HCT116 (cell line): ENCODE results near the gene EIF3L. TPM values are rescaled to one million over a fixed set of nuclear protein-coding genes. Genes with fewer than 3 reads are reported as not detected.

Source experiments
- ATAC-seq: fragments of 200-7000 bp; cut with Tn5 transposase; 2 replicates; pipeline ENCODE4 v1.9.1; 2020; ENCODE audit warnings: mild to moderate bottlenecking, moderate library complexity
- BruUV-seq: library from RNA; stranded (reverse); fragments of 400-500 nt; replicated peaks from 2 replicates; lab custom pipeline; 2021; lab: Mats Ljungman, UMichigan
- CTCF ChIA-PET: fragments of 300-600 bp; sonication (Branson Sonifier 250); formaldehyde crosslinking; loops from one replicate; lab custom pipeline; 2021; ENCODE audit warnings: antibody characterized with exemption; lab: Charles Lee
- POLR2A ChIA-PET: fragments of 300-600, 350-600 bp; sonication (Branson Sonifier 250); formaldehyde crosslinking; loops from one replicate; lab custom pipeline; 2021; ENCODE audit warnings: antibody characterized with exemption; lab: Charles Lee
- RAD21 ChIA-PET, 2 experiments: fragments of 300-600 bp; sonication (Branson Sonifier 250); formaldehyde crosslinking; loops; one replicate each; lab custom pipeline; 2023; ENCODE audit warnings: low total read pairs in 2 of 2; ENCODE audit not compliant: uncharacterized antibody in 2 of 2, unreplicated experiment in 2 of 2, low non-redundant PET in 1 of 2; lab: Charles Lee
- DNase-seq: peaks from one replicate; pipeline ENCODE4 v3.0.0-alpha.2; 2010; ENCODE audit warnings: low read depth, low spot score
- H2AFZ ChIP-seq: fragments of 200-600 bp; shearing (Covaris generic), sonication (generic); 2 replicates; pipeline ENCODE4 v1.6.1; 2017; ENCODE audit warnings: low read depth, mixed run types, mixed read lengths, antibody characterized with exemption, low read length; ENCODE audit not compliant: poor library complexity, severe bottlenecking
- H3K27ac ChIP-seq: 2 replicates; pipeline ENCODE4 v1.5.1; 2012; ENCODE audit warnings: low read depth, low read length
- H3K27me3 ChIP-seq: fragments of 200-600 bp; sonication (generic); 2 replicates; pipeline ENCODE4 v1.6.1; 2016; ENCODE audit warnings: mixed run types, low read length, mixed read lengths; ENCODE audit not compliant: insufficient read depth
- H3K36me3 ChIP-seq, 2 experiments: fragments of 200-500 bp in 1 of 2; fragments of 200-600 bp in 1 of 2; sonication (Bioruptor generic) in 1 of 2; sonication (generic) in 1 of 2; 2 replicates each; pipeline versions ENCODE4 v1.5.1 to v1.6.1; 2014 to 2016; ENCODE audit warnings: low read length in 2 of 2, inconsistent platforms in 1 of 2, mixed read lengths in 1 of 2, mixed run types in 1 of 2; ENCODE audit not compliant: insufficient read depth in 2 of 2, control insufficient read depth in 1 of 2
- H3K4me1 ChIP-seq, 2 experiments: fragments of 200-600 bp in 1 of 2; sonication (generic) in 1 of 2; 2 replicates each; pipeline versions ENCODE4 v1.5.1 to v1.6.1; 2012 to 2017; ENCODE audit warnings: low read length in 2 of 2, inconsistent platforms in 1 of 2, mild to moderate bottlenecking in 1 of 2, mixed read lengths in 1 of 2, mixed run types in 1 of 2, moderate library complexity in 1 of 2; ENCODE audit not compliant: insufficient read depth in 2 of 2, control insufficient read depth in 1 of 2
- H3K4me2 ChIP-seq: fragments of 200-600 bp; sonication (generic); 2 replicates; pipeline ENCODE4 v1.6.1; 2017; ENCODE audit warnings: mixed run types, low read length, mixed read lengths
- H3K4me3 ChIP-seq, 2 experiments: fragments of 200-600 bp in 1 of 2; sonication (generic) in 1 of 2; replicated peaks in 1 of 2; 2 replicates each; pipeline ENCODE4 v1.5.1; 2011 to 2016; ENCODE audit warnings: low read length in 2 of 2, control low read depth in 1 of 2, low read depth in 1 of 2, mild to moderate bottlenecking in 1 of 2, mixed read lengths in 1 of 2, mixed run types in 1 of 2
- H3K79me2 ChIP-seq: fragments of 200-600 bp; sonication (generic); 2 replicates; pipeline ENCODE4 v1.6.1; 2017; ENCODE audit warnings: mild to moderate bottlenecking, mixed run types, low read length, moderate library complexity, mixed read lengths; ENCODE audit not compliant: insufficient read depth
- H3K9ac ChIP-seq: fragments of 200-600 bp; sonication (generic); 2 replicates; pipeline ENCODE4 v1.6.1; 2016; ENCODE audit warnings: low read length, mixed read lengths
- H3K9me2 ChIP-seq: fragments of 200-600 bp; sonication (generic), shearing (Covaris generic); 2 replicates; pipeline ENCODE4 v1.6.1; 2017; ENCODE audit warnings: mixed run types, mild to moderate bottlenecking, moderate library complexity; ENCODE audit not compliant: insufficient read depth
- H3K9me3 ChIP-seq, 2 experiments: fragments of 200-500 bp in 1 of 2; fragments of 200-600 bp in 1 of 2; sonication (Bioruptor generic) in 1 of 2; sonication (generic) in 1 of 2; 2 replicates each; pipeline ENCODE4 v1.6.1; 2014 to 2017; ENCODE audit warnings: low read length in 2 of 2, mixed read lengths in 2 of 2, inconsistent platforms in 1 of 2, low read depth in 1 of 2, mild to moderate bottlenecking in 1 of 2, mixed run types in 1 of 2, moderate library complexity in 1 of 2; ENCODE audit not compliant: control insufficient read depth in 1 of 2, insufficient read depth in 1 of 2
- H4K20me1 ChIP-seq: fragments of 200-600 bp; sonication (generic), shearing (Covaris generic); 2 replicates; pipeline ENCODE4 v1.6.1; 2017; ENCODE audit warnings: mixed run types, mild to moderate bottlenecking, moderate library complexity; ENCODE audit not compliant: insufficient read depth
- CBX3 ChIP-seq: IDR thresholded peaks from 2 replicates; pipeline ENCODE4 v1.6.1; 2012; ENCODE audit warnings: low read depth
- CEBPB ChIP-seq: IDR thresholded peaks from 2 replicates; pipeline ENCODE4 v1.6.1; 2012; ENCODE audit warnings: low read depth
- EGR1 ChIP-seq: IDR thresholded peaks from 2 replicates; pipeline ENCODE4 v1.6.1; 2012; ENCODE audit warnings: low read depth
- ELF1 ChIP-seq: IDR thresholded peaks from 2 replicates; pipeline ENCODE4 v1.6.1; 2012; ENCODE audit warnings: low read depth, borderline replicate concordance
- EZH2 ChIP-seq: fragments of 200-600 bp; sonication (generic); IDR thresholded peaks from 2 replicates; pipeline ENCODE4 v1.6.1; 2017; ENCODE audit warnings: antibody characterized with exemption, mixed run types
- EZH2phosphoT487 ChIP-seq: fragments of 200-600 bp; IDR thresholded peaks from 2 replicates; pipeline ENCODE4 v1.6.1; 2018; ENCODE audit warnings: antibody characterized with exemption, borderline replicate concordance
- JUND ChIP-seq: IDR thresholded peaks from 2 replicates; pipeline ENCODE4 v1.6.1; 2012
- POLR2A ChIP-seq: IDR thresholded peaks from 2 replicates; pipeline ENCODE4 v1.7.0; 2011; ENCODE audit warnings: borderline replicate concordance; ENCODE audit not compliant: insufficient read depth, insufficient read length; ENCODE audit errors: extremely low read depth
- REST ChIP-seq: IDR thresholded peaks from 2 replicates; pipeline ENCODE4 v1.6.1; 2012; ENCODE audit warnings: low read depth
- SIN3A ChIP-seq: IDR thresholded peaks from 2 replicates; pipeline ENCODE4 v1.6.1; 2012; ENCODE audit warnings: low read depth
- SP1 ChIP-seq: IDR thresholded peaks from 2 replicates; pipeline ENCODE4 v1.6.1; 2012; ENCODE audit warnings: low read depth
- SRF ChIP-seq: IDR thresholded peaks from 2 replicates; pipeline ENCODE4 v1.6.1; 2012; ENCODE audit warnings: low read depth
- TCF7L2 ChIP-seq: IDR thresholded peaks from 2 replicates; pipeline ENCODE4 v1.7.0; 2011; ENCODE audit warnings: borderline replicate concordance, inconsistent platforms; ENCODE audit not compliant: insufficient read depth, insufficient read length; ENCODE audit errors: extremely low read depth
- YY1 ChIP-seq: IDR thresholded peaks from 2 replicates; pipeline ENCODE4 v1.6.1; 2011; ENCODE audit warnings: low read length, low read depth, moderate library complexity, mild to moderate bottlenecking; ENCODE audit not compliant: insufficient replicate concordance; ENCODE audit errors: extremely low read depth
- ZFX ChIP-seq: fragments of 450-650 bp; IDR thresholded peaks from 2 replicates; pipeline ENCODE4 v1.6.1; 2017
- intact Hi-C: fragments of 100-400 bp; cut with micrococcal nuclease; formaldehyde crosslinking; loops from 2 replicates; pipeline ENCODE4 v1.10.0; 2022
- total RNA-seq: library from RNA; stranded (reverse); gene quantifications from one replicate; pipeline ENCODE4 v1.2.1, GENCODE V29; 2021; ENCODE audit not compliant: unreplicated experiment
- TF ChIP-seq, protein P1 (sequence below): IDR thresholded peaks from 2 replicates; pipeline ENCODE4 v1.6.1; 2012

Gene EIF3L
- total RNA-seq, 1 experiment from 2014 or later = 687 TPM

DNA sequence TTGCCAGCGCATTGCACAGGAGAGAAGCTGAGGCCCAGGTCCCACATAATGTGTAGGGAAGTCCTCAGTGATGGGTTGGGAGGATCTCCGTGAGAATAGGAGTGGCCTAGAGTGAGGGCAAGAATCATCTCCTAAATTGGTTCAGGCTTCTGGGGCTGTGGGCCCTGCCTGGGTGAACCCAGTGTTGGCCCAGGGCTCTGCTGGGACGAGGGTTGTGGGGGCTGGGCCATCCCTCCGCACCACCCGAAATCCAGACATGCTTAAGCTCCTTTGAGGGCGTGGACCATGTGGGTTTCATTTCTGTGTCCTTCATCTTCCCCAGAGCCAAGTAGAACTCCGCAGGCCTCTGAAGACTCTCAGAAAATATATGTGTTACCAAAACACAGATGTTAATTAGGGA lies 60.5 kb downstream of the EIF3L start:
- Histone ChIP-seq H2AFZ (no peak overlapping the region), H3K4me1 (peaks cover 17 to 34% of the 10 kb centered on the region in 2 experiments), H3K27me3 (no peaks in the 10 kb centered on the region), H3K4me3 (no peak overlapping the region), H3K79me2 (peaks cover 31% of the 10 kb centered on the region), H3K27ac (no peak overlapping the region), H3K4me2 (no peak overlapping the region), H3K9me3 (no peaks in the 10 kb centered on the region), H3K9ac (no peak overlapping the region), H3K36me3 (peaks cover 4 to 6% of the 10 kb centered on the region in 2 experiments; a peak in 2 of 4 replicates), H4K20me1 (no peaks in the 10 kb centered on the region), H3K9me2 (no peaks in the 10 kb centered on the region)
- intact Hi-C loops = no loop called here
- DNase-seq (no peak), ATAC-seq (no peak)
- ChIA-PET RAD21 (no interaction called here), POLR2A (no interaction called here), CTCF (no interaction called here)
- BruUV-seq = no TSS peak
- TF ChIP-seq REST (no peak), TCF7L2 (no peak), SRF (no peak), CEBPB (no peak), EZH2 (no peak), CBX3 (no peak), EGR1 (no peak), SP1 (no peak), POLR2A (no peak), ELF1 (no peak), YY1 (no peak), SIN3A (no peak), ZFX (no peak), JUND (no peak), EZH2phosphoT487 (no peak)
- TF ChIP-seq, protein P1, sequence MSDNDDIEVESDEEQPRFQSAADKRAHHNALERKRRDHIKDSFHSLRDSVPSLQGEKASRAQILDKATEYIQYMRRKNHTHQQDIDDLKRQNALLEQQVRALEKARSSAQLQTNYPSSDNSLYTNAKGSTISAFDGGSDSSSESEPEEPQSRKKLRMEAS = no peak
